ENCODE measurements around the gene TAPT1.

DNA sequence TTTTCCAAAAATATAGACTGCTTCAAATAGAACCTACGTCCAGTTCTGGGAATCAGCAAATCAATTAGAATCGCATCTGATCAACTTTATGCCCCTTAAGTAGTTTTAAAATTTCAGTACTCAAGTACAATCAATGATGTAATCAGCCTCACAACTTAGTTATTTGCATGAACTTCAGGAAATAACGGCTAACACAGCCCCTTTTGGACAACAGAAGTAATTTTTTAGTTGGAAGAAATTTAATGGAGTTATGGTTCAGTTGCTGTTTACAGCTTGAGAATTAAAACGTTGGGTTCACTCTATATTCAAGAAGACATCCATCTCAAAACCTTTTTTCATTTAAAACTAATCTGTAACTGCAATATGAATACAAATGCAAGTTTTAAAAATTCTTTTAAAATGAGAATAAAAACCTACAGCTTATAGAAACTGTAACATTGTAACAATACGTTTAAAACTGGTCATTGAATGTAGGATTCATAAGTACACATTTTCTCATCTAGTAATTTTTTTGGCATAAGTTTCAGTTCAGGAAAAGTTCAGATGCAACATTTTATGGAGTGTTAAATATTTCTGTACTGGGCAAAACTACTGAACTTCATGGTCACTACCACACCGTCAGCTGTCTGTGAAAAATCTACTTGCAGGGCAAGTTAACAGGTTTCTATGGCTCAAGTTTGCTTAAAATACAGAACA, 956 bp downstream of the TAPT1 start:
- TF ChIP-seq POLR2A (IDR thresholded peaks at IDR 0.05), result no peak
- TF ChIP-seq, protein P1, sequence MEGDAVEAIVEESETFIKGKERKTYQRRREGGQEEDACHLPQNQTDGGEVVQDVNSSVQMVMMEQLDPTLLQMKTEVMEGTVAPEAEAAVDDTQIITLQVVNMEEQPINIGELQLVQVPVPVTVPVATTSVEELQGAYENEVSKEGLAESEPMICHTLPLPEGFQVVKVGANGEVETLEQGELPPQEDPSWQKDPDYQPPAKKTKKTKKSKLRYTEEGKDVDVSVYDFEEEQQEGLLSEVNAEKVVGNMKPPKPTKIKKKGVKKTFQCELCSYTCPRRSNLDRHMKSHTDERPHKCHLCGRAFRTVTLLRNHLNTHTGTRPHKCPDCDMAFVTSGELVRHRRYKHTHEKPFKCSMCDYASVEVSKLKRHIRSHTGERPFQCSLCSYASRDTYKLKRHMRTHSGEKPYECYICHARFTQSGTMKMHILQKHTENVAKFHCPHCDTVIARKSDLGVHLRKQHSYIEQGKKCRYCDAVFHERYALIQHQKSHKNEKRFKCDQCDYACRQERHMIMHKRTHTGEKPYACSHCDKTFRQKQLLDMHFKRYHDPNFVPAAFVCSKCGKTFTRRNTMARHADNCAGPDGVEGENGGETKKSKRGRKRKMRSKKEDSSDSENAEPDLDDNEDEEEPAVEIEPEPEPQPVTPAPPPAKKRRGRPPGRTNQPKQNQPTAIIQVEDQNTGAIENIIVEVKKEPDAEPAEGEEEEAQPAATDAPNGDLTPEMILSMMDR (IDR thresholded peaks at IDR 0.05), result no peak
